ENCODE results near the gene TUBB4A. TPM values are rescaled to one million over a fixed set of nuclear protein-coding genes. Genes with fewer than 3 reads are reported as not detected.

Gene TUBB4A
- total and polyA plus RNA-seq, 9 of the 15 experiments (the other 6 are each of a cell fraction or from before 2014, with no cell fraction given), result 0.14 to 7.0 (median 0.75) TPM

DNA sequence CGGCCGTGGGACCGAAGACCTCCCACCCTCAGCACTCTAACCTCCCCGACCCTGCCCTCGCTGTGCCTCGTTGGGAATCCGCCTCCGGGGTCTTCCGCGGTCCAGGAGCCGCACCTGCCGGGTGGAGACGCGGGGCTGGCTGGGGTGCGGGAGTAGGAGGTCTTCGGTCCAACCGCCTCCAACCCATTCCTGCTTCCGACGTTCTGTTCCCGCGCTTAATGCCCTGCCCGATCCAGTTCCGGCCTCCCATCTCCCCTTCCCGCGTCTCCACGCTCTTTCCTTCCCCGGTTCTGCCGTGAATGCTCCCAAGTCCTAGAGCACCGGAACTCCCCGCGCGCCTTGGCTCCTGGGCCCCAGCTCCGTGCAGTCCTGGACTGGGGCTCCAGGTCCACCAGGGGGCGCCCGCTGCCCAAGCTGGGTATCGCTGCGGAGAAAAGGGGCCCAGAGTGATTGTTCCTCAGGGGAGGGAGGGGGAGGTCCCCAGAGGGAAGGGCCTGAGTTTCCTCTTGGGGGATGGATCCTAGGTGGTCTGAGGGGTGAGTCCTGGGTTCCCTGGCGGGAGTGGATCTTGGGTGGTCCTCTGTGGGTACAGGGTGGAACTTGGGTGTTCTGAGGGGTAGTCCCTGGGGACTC, 14.7 kb upstream of the TUBB4A start (continued):
- TF ChIP-seq NR2C2 (CRISPR knock-in tag; IDR thresholded peaks at IDR 0.05), result peak; percentile 61; the same call in 1 of the 2 replicates
- TF ChIP-seq NR2C2 (tag; IDR thresholded peaks at IDR 0.05), result no peak
- no peak for TF ChIP-seq YBX1 (IDR thresholded peaks at IDR 0.05)
- no peak for TF ChIP-seq ZNF41 (CRISPR knock-in tag; conservative IDR thresholded peaks at IDR 0.05)
- no peak for TF ChIP-seq ZNF77 (CRISPR knock-in tag; IDR thresholded peaks at IDR 0.05)
- no peak for TF ChIP-seq MAFF (IDR thresholded peaks at IDR 0.05; ENCODE audit: low read length)
- 0 out of 2 replicates have a peak, but pooled peaks have one; percentile 58 for TF ChIP-seq ZNF175 (CRISPR knock-in tag; IDR thresholded peaks at IDR 0.05; ENCODE audit: low read depth)
- no peak for TF ChIP-seq PHB (CRISPR knock-in tag; IDR thresholded peaks at IDR 0.05)
- TF ChIP-seq MEIS2 (IDR thresholded peaks at IDR 0.05; ENCODE audit: partially characterized antibody), result no peak
- TF ChIP-seq ELF1 (tag; IDR thresholded peaks at IDR 0.05), result peak; percentile 61; the same call in 1 of the 2 replicates
- peak; percentile 53; the same call in 1 of the 2 replicates for TF ChIP-seq ZNF263 (CRISPR knock-in tag; IDR thresholded peaks at IDR 0.05; ENCODE audit: borderline replicate concordance)
- peak; percentile 16; the same call in 1 of the 2 replicates for TF ChIP-seq ZNF24 (IDR thresholded peaks at IDR 0.05)
- TF ChIP-seq POLR2B (IDR thresholded peaks at IDR 0.05; ENCODE audit: low read depth, partially characterized antibody), result no peak
- peak in 1 of 2 experiments; percentile 29; a peak in 1 of 4 replicates for TF ChIP-seq TRIM24 (IDR thresholded peaks at IDR 0.05)
- no peak for TF ChIP-seq SP2 (IDR thresholded peaks at IDR 0.05; ENCODE audit: extremely low read depth, low read depth, low read length, poor library complexity, severe bottlenecking)
- 0 out of 2 replicates have a peak, but pooled peaks have one; percentile 1 for TF ChIP-seq USF1 (CRISPR knock-in tag; IDR thresholded peaks at IDR 0.05)
- no peak for TF ChIP-seq ZNF277 (CRISPR knock-in tag; IDR thresholded peaks at IDR 0.05; ENCODE audit: borderline replicate concordance)
- peak; percentile 53 for TF ChIP-seq SUPT5H (IDR thresholded peaks at IDR 0.05)
- TF ChIP-seq HCFC1 (IDR thresholded peaks at IDR 0.05; ENCODE audit: low read depth, low read length), result peak; percentile 44; the same call in 1 of the 2 replicates
- TF ChIP-seq ZKSCAN3 (CRISPR knock-in tag; IDR thresholded peaks at IDR 0.05), result no peak
- TF ChIP-seq GABPB2 (CRISPR knock-in tag; conservative IDR thresholded peaks at IDR 0.05), result no peak
- peak; percentile 49; the same call in 1 of the 2 replicates for TF ChIP-seq JUND (IDR thresholded peaks at IDR 0.05; ENCODE audit: borderline replicate concordance, low read depth, low read length)
- TF ChIP-seq JUND (tag; IDR thresholded peaks at IDR 0.05; ENCODE audit: borderline replicate concordance, low read depth, low read length), result no peak; the same call in 2 of the 3 replicates
- TF ChIP-seq GTF2F1 (IDR thresholded peaks at IDR 0.05; ENCODE audit: low read depth, low read length), result no peak
- TF ChIP-seq ZNF398 (CRISPR knock-in tag; IDR thresholded peaks at IDR 0.05), result no peak
- TF ChIP-seq CC2D1A (IDR thresholded peaks at IDR 0.05), result peak; percentile 90
- peak; percentile 58 for TF ChIP-seq CXXC5 (CRISPR knock-in tag; IDR thresholded peaks at IDR 0.05)
